ENCODE results near the gene SMIM31. TPM values are rescaled to one million over a fixed set of nuclear protein-coding genes. Genes with fewer than 3 reads are reported as not detected.

The SMIM31 gene
- total RNA-seq, 1 experiment from 2014 or later: not detected

- TF ChIP-seq ELF1 (IDR thresholded peaks at IDR 0.05; ENCODE audit: borderline replicate concordance, low read depth) (no peak), TCF7L2 (IDR thresholded peaks at IDR 0.05; ENCODE audit: borderline replicate concordance, extremely low read depth, insufficient read depth, insufficient read length) (no peak), POLR2AphosphoS5 (IDR thresholded peaks at IDR 0.05; ENCODE audit: low read depth, low read length) (no peak), EZH2phosphoT487 (IDR thresholded peaks at IDR 0.05; ENCODE audit: borderline replicate concordance) (no peak), EZH2 (IDR thresholded peaks at IDR 0.05) (no peak), SIN3A (IDR thresholded peaks at IDR 0.05; ENCODE audit: low read depth) (no peak), REST (IDR thresholded peaks at IDR 0.05; ENCODE audit: low read depth) (no peak)
Measured at GRCh38 chr4:164846566-164846965, 92.6 kb downstream of the SMIM31 start (continued).

DNA sequence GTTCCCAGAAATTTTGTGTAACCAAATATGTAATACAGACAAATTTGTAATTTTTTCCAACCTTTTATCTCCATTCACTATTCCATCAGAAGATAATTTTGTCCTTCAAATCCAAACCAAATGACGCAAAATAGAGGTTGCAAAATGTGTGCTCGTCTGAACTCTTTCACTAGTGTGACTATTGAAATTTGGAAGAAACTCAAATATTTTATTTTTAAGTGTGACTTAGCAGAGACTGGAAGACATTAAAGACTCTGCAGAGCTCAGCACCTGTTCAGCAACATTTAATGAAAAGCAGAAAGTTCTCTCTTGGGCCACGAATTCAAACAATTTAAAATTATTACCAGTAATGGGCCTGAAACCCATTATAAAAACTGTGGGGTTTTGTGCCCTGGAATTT lies 93.1 kb downstream of the SMIM31 start:
- RAD21 ChIA-PET (ENCODE audit: low non-redundant PET in 1 of 2, low total read pairs in 2 of 2, uncharacterized antibody in 2 of 2, unreplicated experiment in 2 of 2): no interaction called here
- TF ChIP-seq ELF1 (IDR thresholded peaks at IDR 0.05; ENCODE audit: borderline replicate concordance, low read depth) (no peak), SRF (IDR thresholded peaks at IDR 0.05; ENCODE audit: low read depth) (no peak), YY1 (IDR thresholded peaks at IDR 0.05; ENCODE audit: extremely low read depth, insufficient replicate concordance, low read depth, low read length) (no peak), SIN3A (IDR thresholded peaks at IDR 0.05; ENCODE audit: low read depth) (no peak), EZH2phosphoT487 (IDR thresholded peaks at IDR 0.05; ENCODE audit: borderline replicate concordance) (no peak)
- TF ChIP-seq, protein P1, sequence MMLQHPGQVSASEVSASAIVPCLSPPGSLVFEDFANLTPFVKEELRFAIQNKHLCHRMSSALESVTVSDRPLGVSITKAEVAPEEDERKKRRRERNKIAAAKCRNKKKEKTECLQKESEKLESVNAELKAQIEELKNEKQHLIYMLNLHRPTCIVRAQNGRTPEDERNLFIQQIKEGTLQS (IDR thresholded peaks at IDR 0.05): no peak
- TF ChIP-seq, protein P2, sequence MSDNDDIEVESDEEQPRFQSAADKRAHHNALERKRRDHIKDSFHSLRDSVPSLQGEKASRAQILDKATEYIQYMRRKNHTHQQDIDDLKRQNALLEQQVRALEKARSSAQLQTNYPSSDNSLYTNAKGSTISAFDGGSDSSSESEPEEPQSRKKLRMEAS (IDR thresholded peaks at IDR 0.05): no peak
- no peak for DNase-seq (ENCODE audit: low read depth, low spot score)

More for the DNA sequence above, 93.1 kb downstream of the SMIM31 start:
- no peaks in the 10 kb centered on the region for H3K4me1 ChIP-seq (ENCODE audit: control insufficient read depth in 1 of 2, insufficient read depth in 2 of 2, low read length in 2 of 2)
- no peak overlapping the region for H2AFZ ChIP-seq (ENCODE audit: low read depth, low read length, poor library complexity, severe bottlenecking)
- H3K27me3 ChIP-seq (ENCODE audit: insufficient read depth, low read length): no peaks in the 10 kb centered on the region
- no peak overlapping the region for H3K4me2 ChIP-seq (ENCODE audit: low read length)
- H3K9me2 ChIP-seq (ENCODE audit: insufficient read depth): no peaks in the 10 kb centered on the region
- intact Hi-C loops (cut with micrococcal nuclease): no loop called here
- POLR2A ChIA-PET: no interaction called here
- BruUV-seq (replicated peaks): no TSS peak
- H3K4me3 ChIP-seq (replicated peaks in 1 of 2; ENCODE audit: low read depth in 1 of 2, low read length in 2 of 2): no peak overlapping the region
- H3K36me3 ChIP-seq (ENCODE audit: control insufficient read depth in 1 of 2, insufficient read depth in 2 of 2, low read length in 2 of 2): no peaks in the 10 kb centered on the region
- ATAC-seq: no peak
- H3K9ac ChIP-seq (ENCODE audit: low read length): no peak overlapping the region
- H3K27ac ChIP-seq (ENCODE audit: low read depth, low read length): no peak overlapping the region
- CTCF ChIA-PET: no interaction called here
- no peaks in the 10 kb centered on the region for H3K9me3 ChIP-seq (ENCODE audit: control insufficient read depth in 1 of 2, insufficient read depth in 1 of 2, low read depth in 1 of 2, low read length in 2 of 2)
- no peaks in the 10 kb centered on the region for H4K20me1 ChIP-seq (ENCODE audit: insufficient read depth)
- no peaks in the 10 kb centered on the region for H3K79me2 ChIP-seq (ENCODE audit: insufficient read depth, low read length)

Data from HCT116 (cell line).